Measurements from ENCODE around the gene TRPM3.

GRCh38 chr9:70574151-70574837 is 547.1 kb downstream of the TRPM3 start:
- TF ChIP-seq, protein P1, sequence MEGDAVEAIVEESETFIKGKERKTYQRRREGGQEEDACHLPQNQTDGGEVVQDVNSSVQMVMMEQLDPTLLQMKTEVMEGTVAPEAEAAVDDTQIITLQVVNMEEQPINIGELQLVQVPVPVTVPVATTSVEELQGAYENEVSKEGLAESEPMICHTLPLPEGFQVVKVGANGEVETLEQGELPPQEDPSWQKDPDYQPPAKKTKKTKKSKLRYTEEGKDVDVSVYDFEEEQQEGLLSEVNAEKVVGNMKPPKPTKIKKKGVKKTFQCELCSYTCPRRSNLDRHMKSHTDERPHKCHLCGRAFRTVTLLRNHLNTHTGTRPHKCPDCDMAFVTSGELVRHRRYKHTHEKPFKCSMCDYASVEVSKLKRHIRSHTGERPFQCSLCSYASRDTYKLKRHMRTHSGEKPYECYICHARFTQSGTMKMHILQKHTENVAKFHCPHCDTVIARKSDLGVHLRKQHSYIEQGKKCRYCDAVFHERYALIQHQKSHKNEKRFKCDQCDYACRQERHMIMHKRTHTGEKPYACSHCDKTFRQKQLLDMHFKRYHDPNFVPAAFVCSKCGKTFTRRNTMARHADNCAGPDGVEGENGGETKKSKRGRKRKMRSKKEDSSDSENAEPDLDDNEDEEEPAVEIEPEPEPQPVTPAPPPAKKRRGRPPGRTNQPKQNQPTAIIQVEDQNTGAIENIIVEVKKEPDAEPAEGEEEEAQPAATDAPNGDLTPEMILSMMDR (IDR thresholded peaks at IDR 0.05): no peak
- no peak for TF ChIP-seq EP300 (IDR thresholded peaks at IDR 0.05)
